ENCODE measurements around the gene PNLIPRP2.

The PNLIPRP2 gene

DNA sequence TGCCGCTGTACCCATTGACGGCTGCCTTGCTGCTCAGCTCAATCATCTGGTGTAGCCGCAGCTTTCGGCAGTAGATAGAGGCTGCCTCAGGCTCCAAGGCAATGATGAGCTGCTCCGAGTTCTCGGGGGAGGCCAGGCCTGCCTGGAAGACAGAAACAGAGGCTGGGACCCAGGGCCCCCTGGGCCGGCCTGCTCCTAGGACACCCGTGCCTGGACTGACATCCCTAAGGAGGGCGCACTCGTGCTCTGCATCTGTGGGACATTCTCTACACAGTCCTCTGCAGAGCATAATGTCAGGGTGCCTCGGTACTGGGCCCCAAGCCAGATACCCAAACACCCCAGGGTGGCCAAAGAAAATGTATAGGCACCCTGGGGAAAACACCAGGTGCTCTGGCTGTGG is 63.1 kb downstream of the PNLIPRP2 start:
- H3K9me3 ChIP-seq (ENCODE audit: low read depth, low read length) = no peaks in the 10 kb centered on the region
- TF ChIP-seq FOXP2 (optimal IDR thresholded peaks at IDR 0.05; ENCODE audit: control extremely low read depth, extremely low read length, insufficient read depth) (no peak), EZH2 (IDR thresholded peaks at IDR 0.05) (no peak), POLR2AphosphoS5 (IDR thresholded peaks at IDR 0.05; ENCODE audit: borderline replicate concordance, low read depth, low read length) (no peak)
- DNase-seq (ENCODE audit: low read depth, low spot score) = no peak
- H3K4me3 ChIP-seq = no peak overlapping the region
- no peaks in the 10 kb centered on the region for H3K36me3 ChIP-seq (ENCODE audit: insufficient read depth, low read length)
- no peak overlapping the region for H3K9ac ChIP-seq (ENCODE audit: insufficient read length)
- no peak overlapping the region for H3K27ac ChIP-seq

DNA sequence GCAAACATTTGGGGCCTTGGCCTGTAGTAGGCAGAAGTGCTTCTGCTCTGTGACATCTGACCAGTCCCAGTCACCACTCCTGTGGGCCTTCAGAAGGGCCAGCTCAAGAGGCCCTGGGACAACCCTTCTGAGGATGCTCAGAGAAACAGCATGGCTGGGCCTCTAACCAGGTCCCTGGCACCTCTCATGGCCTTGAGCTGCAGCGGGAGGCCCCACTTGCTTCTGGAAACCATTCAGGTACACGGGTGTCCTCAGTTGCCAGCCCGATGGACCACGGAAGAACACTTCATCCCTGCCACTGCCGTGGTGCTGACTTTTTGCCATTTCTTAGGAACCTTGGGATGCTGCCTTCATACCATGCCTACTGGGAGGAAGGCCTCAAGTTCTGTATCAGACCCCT is 64.0 kb downstream of the PNLIPRP2 start:
- Histone ChIP-seq H3K4me3 (no peak overlapping the region), H3K9ac (ENCODE audit: insufficient read length) (no peak overlapping the region), H3K27ac (no peak overlapping the region), H3K36me3 (ENCODE audit: insufficient read depth, low read length) (no peaks in the 10 kb centered on the region), H3K9me3 (ENCODE audit: low read depth, low read length) (no peaks in the 10 kb centered on the region)
- no peak for TF ChIP-seq EZH2 (IDR thresholded peaks at IDR 0.05)
- TF ChIP-seq FOXP2 (optimal IDR thresholded peaks at IDR 0.05; ENCODE audit: control extremely low read depth, extremely low read length, insufficient read depth) = no peak
- TF ChIP-seq POLR2AphosphoS5 (IDR thresholded peaks at IDR 0.05; ENCODE audit: borderline replicate concordance, low read depth, low read length) = no peak
- DNase-seq (ENCODE audit: low read depth, low spot score) = no peak

DNA sequence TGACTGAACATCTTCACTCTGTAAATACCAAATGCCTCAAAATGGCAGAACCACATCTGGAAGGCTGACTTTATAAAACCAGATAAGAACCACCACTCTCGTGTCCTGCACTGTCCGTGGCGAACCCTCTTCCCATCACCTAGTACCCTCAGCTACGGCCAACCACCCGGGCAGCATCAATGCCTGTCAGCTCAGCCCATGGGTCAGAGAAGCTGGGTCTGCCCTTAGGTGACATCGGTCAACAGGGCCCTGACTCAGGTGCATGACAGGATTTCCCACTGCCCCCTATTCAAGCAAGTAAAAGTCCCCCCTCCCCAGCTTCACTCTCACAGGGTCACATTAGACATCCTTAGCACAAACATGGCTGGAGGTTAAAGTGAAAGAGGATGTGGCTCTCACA is 65.1 kb downstream of the PNLIPRP2 start:
- no peak overlapping the region for H3K4me3 ChIP-seq
- no peak for DNase-seq (ENCODE audit: low read depth, low spot score)
- H3K9ac ChIP-seq (ENCODE audit: insufficient read length) = no peak overlapping the region
- no peaks in the 10 kb centered on the region for H3K36me3 ChIP-seq (ENCODE audit: insufficient read depth, low read length)
- TF ChIP-seq FOXP2 (optimal IDR thresholded peaks at IDR 0.05; ENCODE audit: control extremely low read depth, extremely low read length, insufficient read depth) (no peak), POLR2AphosphoS5 (IDR thresholded peaks at IDR 0.05; ENCODE audit: borderline replicate concordance, low read depth, low read length) (no peak), EZH2 (IDR thresholded peaks at IDR 0.05) (no peak)
- no peaks in the 10 kb centered on the region for H3K9me3 ChIP-seq (ENCODE audit: low read depth, low read length)
- no peak overlapping the region for H3K27ac ChIP-seq

DNA sequence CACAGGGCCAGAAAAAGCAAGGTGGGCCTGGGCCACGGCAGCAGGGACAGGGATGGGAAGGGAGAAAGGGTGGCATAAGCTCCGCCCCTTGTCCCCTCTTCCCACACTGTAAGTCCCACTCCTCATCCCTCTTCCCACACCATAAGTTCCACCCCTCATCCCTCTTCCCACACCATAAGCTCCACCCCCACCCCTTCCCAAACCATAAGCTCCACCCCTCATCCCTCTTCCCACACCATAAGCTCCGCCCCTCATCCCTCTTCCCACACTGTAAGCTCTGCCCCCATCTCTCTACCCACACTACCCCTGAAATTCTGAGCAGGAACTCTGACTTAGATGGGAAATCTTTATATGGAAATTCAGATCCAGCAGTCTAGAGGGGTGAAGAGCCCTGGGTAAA is 65.9 kb downstream of the PNLIPRP2 start:
- Histone ChIP-seq H3K27ac (no peak overlapping the region), H3K36me3 (ENCODE audit: insufficient read depth, low read length) (no peaks in the 10 kb centered on the region), H3K9me3 (ENCODE audit: low read depth, low read length) (no peaks in the 10 kb centered on the region), H3K4me3 (no peak overlapping the region), H3K9ac (ENCODE audit: insufficient read length) (no peak overlapping the region)
- DNase-seq (ENCODE audit: low read depth, low spot score) = no peak
- TF ChIP-seq EZH2 (IDR thresholded peaks at IDR 0.05) (no peak), POLR2AphosphoS5 (IDR thresholded peaks at IDR 0.05; ENCODE audit: borderline replicate concordance, low read depth, low read length) (no peak)

DNA sequence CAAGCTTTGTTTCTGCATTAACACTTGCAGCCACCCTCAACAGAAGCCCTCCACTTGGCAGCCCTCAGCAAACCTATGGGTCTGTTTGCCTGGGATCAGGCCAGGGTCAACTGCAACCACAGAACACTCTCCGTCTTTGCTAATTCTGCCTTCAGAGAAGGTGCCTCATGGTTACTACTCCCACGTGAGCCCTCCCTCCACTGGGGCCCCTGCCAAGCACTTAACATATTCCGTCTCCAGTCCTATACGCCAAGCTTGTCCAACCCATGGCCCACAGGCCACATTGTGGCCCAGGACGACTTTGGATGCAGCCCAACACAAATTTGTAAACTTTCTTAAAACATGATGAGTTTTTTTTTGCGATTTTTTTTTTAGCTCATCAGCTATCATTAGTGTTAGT is 66.9 kb downstream of the PNLIPRP2 start:
- H3K9ac ChIP-seq (ENCODE audit: insufficient read length) = no peak overlapping the region
- H3K4me3 ChIP-seq = no peak overlapping the region
- H3K36me3 ChIP-seq (ENCODE audit: insufficient read depth, low read length) = no peaks in the 10 kb centered on the region
- DNase-seq (ENCODE audit: low read depth, low spot score) = no peak
- no peaks in the 10 kb centered on the region for H3K9me3 ChIP-seq (ENCODE audit: low read depth, low read length)
- no peak overlapping the region for H3K27ac ChIP-seq
- TF ChIP-seq POLR2AphosphoS5 (IDR thresholded peaks at IDR 0.05; ENCODE audit: borderline replicate concordance, low read depth, low read length) = no peak
- TF ChIP-seq FOXP2 (optimal IDR thresholded peaks at IDR 0.05; ENCODE audit: control extremely low read depth, extremely low read length, insufficient read depth) = no peak
- TF ChIP-seq EZH2 (IDR thresholded peaks at IDR 0.05) = no peak

DNA sequence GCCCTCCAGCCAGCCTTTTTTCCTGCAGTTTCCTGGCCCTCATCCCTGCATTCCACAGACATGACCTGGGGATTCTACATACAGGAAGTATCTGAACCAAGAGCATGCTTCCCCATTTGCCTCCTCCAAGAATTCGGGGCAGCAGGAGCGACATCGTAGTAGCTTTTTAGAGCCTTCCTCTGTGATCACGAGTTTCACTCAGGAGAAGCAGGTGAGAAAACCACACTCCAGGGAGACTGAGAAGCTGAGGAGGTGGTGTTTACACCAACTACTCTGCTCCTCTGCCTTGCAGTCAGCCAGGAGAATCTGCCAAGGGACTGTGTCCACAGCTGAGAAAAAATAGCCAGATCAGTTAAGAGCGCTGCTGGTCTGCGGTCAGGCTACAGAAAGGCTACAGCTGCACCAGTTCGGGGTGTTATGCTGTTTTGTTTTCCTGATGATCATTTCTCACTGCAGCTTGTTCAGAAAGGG is 67.5 kb downstream of the PNLIPRP2 start:
- H3K36me3 ChIP-seq (ENCODE audit: insufficient read depth, low read length) = no peaks in the 10 kb centered on the region
- H3K27ac ChIP-seq = no peak overlapping the region
- TF ChIP-seq FOXP2 (optimal IDR thresholded peaks at IDR 0.05; ENCODE audit: control extremely low read depth, extremely low read length, insufficient read depth) = no peak
- TF ChIP-seq POLR2AphosphoS5 (IDR thresholded peaks at IDR 0.05; ENCODE audit: borderline replicate concordance, low read depth, low read length) = no peak
- TF ChIP-seq EZH2 (IDR thresholded peaks at IDR 0.05) = no peak
- H3K9ac ChIP-seq (ENCODE audit: insufficient read length) = no peak overlapping the region
- no peak for DNase-seq (ENCODE audit: low read depth, low spot score)
- H3K4me3 ChIP-seq = no peak overlapping the region
- H3K9me3 ChIP-seq (ENCODE audit: low read depth, low read length) = no peaks in the 10 kb centered on the region

DNA sequence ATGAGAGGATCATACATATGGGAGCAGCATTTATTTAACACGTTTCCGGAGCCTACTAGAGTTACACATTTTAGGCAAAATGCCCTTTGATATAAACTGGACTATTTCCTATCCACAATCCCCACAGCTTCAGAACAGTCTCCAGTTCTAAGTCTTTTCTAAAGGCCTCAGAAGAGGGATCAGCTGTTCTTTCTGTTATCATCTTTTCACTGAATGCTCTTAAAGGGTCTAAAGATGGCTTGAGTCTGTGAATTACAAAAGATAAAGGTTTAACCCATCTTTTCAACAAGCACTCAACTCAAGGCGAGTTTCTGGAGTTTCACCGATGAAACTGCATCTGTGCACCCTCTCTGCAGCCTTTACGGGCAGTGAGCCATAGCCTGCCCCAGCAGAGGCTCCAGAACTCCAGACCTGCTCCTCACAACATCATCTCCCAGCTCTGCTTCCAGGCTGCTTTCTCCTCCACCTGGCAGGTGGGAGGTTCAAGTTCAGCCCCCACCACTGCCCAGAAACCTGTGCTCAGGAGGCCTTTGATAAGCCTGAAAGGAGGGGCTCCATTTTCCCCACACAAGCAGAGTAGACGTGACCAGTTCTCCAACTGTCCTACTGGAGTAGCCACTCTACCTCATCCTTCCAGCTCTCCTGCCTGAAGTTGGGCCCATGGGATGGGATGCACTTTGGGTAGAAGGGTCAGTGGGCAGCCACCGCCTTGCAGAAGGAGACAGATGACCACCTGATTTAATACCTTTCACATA is 68.2 kb downstream of the PNLIPRP2 start:
- Histone ChIP-seq H3K27ac (no peak overlapping the region), H3K9me3 (ENCODE audit: low read depth, low read length) (no peaks in the 10 kb centered on the region), H3K9ac (ENCODE audit: insufficient read length) (no peak overlapping the region), H3K4me3 (no peak overlapping the region), H3K36me3 (ENCODE audit: insufficient read depth, low read length) (no peaks in the 10 kb centered on the region)
- TF ChIP-seq FOXP2 (optimal IDR thresholded peaks at IDR 0.05; ENCODE audit: control extremely low read depth, extremely low read length, insufficient read depth) (no peak), EZH2 (IDR thresholded peaks at IDR 0.05) (no peak), POLR2AphosphoS5 (IDR thresholded peaks at IDR 0.05; ENCODE audit: borderline replicate concordance, low read depth, low read length) (no peak)
- DNase-seq (ENCODE audit: low read depth, low spot score) = no peak

DNA sequence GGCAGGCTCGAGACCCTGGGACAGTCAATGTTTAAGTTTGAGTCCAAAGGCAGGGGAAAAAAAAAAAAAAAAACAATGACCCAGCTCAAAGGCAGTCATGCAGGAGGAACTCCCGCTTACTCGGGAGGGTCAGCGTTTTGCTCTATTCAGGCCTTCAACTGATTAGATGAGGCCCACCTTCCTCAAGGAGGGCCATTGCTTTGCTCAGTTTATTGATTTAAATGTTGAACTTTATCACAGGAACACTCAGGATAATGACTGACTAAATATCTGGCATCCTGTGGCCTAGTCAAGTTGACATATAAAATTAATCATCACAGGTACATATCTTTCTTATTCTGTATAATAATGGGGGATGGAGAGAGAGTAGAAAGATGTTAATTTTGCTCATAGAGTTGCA is 69.0 kb downstream of the PNLIPRP2 start:
- Histone ChIP-seq H3K9me3 (ENCODE audit: low read depth, low read length) (no peaks in the 10 kb centered on the region), H3K27ac (no peak overlapping the region), H3K4me3 (no peak overlapping the region), H3K36me3 (ENCODE audit: insufficient read depth, low read length) (no peaks in the 10 kb centered on the region), H3K9ac (ENCODE audit: insufficient read length) (no peak overlapping the region)
- no peak for DNase-seq (ENCODE audit: low read depth, low spot score)
- TF ChIP-seq POLR2AphosphoS5 (IDR thresholded peaks at IDR 0.05; ENCODE audit: borderline replicate concordance, low read depth, low read length) = no peak
- TF ChIP-seq FOXP2 (optimal IDR thresholded peaks at IDR 0.05; ENCODE audit: control extremely low read depth, extremely low read length, insufficient read depth) = no peak
- no peak for TF ChIP-seq EZH2 (IDR thresholded peaks at IDR 0.05)

Data from SK-N-MC (cell line).